HUES48 (cell line): ENCODE results near the gene ASTN2.
"Not testable (repeated sequence)": the region's sequence is repeated elsewhere in the genome, so short reads cannot be mapped to it uniquely, and the experiment has no call there.

Experiments used
- H3K27ac ChIP-seq: one replicate; pipeline ENCODE4 v1.7.0; 2013; ENCODE audit warnings: low read depth, low read length, inconsistent platforms
- H3K27me3 ChIP-seq: 2 replicates; pipeline ENCODE4 v1.6.1; 2013; ENCODE audit warnings: mild to moderate bottlenecking, low read length; ENCODE audit not compliant: control insufficient read depth, insufficient read depth
- H3K36me3 ChIP-seq: 2 replicates; pipeline ENCODE4 v1.6.1; 2013; ENCODE audit warnings: low read length; ENCODE audit not compliant: control insufficient read depth, insufficient read depth
- H3K4me1 ChIP-seq: 2 replicates; pipeline ENCODE4 v1.6.1; 2013; ENCODE audit warnings: mild to moderate bottlenecking, low read length; ENCODE audit not compliant: control insufficient read depth, insufficient read depth
- H3K4me3 ChIP-seq: 2 replicates; pipeline ENCODE4 v1.5.1; 2013; ENCODE audit warnings: mild to moderate bottlenecking, low read depth, low read length
- H3K9ac ChIP-seq: 2 replicates; pipeline ENCODE4 v1.6.1; 2013; ENCODE audit warnings: mild to moderate bottlenecking, low read depth, low read length, moderate library complexity
- H3K9me3 ChIP-seq: 2 replicates; pipeline ENCODE4 v1.6.1; 2013; ENCODE audit warnings: low read length; ENCODE audit not compliant: control insufficient read depth, insufficient read depth

ASTN2 gene

DNA sequence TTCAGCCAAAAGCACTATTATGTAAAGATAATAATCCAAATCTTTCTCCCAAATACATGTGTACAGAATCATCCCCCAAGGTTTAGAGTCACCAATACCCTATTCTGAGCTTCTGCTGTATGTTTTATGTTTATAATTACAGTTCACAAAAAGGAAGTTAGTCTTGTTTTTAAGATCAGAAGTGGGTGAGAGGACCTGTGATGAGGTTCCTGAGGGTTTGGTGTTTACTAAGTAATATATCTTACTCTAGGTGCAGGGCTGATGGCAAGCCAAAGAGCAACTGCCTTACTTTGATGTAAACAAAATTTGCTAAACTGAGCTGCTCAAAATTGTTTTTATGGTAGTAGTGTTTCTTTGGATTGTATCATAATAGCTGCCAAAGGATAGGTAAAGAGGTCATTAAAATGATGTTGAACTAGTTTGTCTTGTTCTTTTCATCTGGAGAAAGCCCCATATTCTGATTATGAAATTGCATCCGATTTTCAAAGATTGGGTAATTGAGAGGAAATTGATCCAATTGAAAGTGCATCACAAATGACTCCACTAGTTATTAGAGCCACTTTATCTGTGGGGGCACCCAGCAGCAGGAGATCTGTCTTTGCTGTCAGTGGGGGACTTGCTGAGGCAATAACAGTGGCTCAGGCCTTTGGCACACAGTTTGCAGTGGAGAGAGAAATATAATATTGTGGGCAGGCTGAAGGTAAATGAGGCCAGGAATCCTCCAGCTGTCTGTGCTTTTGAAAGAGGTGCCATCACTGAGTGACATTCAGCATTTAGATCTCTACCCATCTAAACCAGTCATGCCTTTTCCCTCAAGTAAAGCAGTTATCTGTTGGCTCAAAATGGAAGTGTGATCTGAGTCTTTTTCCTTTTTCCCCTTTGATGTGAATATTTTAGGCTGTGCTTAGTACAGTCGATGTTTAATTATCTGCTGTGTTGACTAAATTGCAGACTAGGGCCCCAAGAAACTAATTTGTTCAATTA, 713.7 kb downstream of the ASTN2 start:
- H3K9ac ChIP-seq: no peak overlapping the region
- no peak overlapping the region for H3K27ac ChIP-seq
- no peak overlapping the region for H3K4me3 ChIP-seq
- peaks cover 44% of the 10 kb centered on the region for H3K36me3 ChIP-seq
- H3K27me3 ChIP-seq: no peaks in the 10 kb centered on the region
- no peaks in the 10 kb centered on the region for H3K9me3 ChIP-seq
- peaks cover 8% of the 10 kb centered on the region for H3K4me1 ChIP-seq

DNA sequence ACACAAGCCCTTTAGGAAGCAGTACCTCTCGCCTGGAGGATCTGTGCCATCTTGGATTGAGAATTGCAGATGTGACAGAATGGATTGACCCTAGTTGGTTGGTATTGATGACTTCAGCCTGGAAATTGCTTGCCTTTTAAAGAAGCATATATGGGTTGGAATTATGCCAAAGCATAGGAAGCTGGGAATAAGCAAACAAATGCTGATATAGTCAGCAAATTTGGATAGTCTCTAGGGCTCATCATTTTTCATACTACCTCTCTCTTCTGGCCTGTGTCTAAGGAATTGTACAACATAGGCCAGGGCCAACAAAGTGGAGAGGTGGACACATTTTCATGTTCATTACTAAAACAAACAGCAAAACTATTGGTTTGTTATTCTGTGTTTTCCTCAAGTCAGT, 714.6 kb downstream of the ASTN2 start:
- Histone ChIP-seq H3K27ac (no peak overlapping the region), H3K27me3 (no peaks in the 10 kb centered on the region), H3K9ac (no peak overlapping the region), H3K4me1 (peaks cover 8% of the 10 kb centered on the region), H3K4me3 (no peak overlapping the region), H3K36me3 (peaks cover 44% of the 10 kb centered on the region), H3K9me3 (no peaks in the 10 kb centered on the region)

DNA sequence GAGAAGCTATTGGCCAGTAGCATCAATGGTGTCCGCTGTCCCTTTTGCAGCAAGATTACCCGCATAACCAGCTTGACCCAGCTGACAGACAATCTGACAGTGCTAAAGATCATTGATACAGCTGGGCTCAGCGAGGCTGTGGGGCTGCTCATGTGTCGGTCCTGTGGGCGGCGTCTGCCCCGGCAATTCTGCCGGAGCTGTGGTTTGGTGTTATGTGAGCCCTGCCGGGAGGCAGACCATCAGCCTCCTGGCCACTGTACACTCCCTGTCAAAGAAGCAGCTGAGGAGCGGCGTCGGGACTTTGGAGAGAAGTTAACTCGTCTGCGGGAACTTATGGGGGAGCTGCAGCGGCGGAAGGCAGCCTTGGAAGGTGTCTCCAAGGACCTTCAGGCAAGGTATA, 717.0 kb downstream of the ASTN2 start:
- Histone ChIP-seq H3K27ac (no peak overlapping the region), H3K9me3 (no peaks in the 10 kb centered on the region), H3K36me3 (peaks cover 44% of the 10 kb centered on the region), H3K4me3 (no peak overlapping the region), H3K4me1 (no peaks in the 10 kb centered on the region), H3K27me3 (no peaks in the 10 kb centered on the region), H3K9ac (no peak overlapping the region)

DNA sequence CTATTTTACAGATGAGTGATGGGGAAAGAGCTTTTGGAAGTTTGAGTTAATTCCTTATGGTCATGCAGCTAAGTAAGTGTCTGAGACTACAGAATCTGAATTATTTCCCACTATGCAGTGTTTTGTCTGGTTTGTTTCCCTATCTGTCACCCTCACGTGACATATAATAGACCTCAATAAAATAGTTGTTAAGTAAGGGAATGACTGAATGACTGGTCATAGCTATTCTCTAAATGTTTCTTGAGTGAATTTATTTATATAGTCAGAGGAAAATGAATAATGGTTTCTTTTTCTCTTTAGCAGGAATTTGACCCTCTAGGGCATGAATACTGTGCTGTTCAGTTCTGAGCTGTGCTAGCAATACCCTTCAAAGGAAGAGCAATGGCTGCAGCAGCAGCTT, 717.5 kb downstream of the ASTN2 start:
- Histone ChIP-seq H3K36me3 (peaks cover 44% of the 10 kb centered on the region), H3K27ac (no peak overlapping the region), H3K27me3 (no peaks in the 10 kb centered on the region), H3K4me3 (no peak overlapping the region), H3K9ac (no peak overlapping the region), H3K9me3 (no peaks in the 10 kb centered on the region), H3K4me1 (no peaks in the 10 kb centered on the region)

DNA sequence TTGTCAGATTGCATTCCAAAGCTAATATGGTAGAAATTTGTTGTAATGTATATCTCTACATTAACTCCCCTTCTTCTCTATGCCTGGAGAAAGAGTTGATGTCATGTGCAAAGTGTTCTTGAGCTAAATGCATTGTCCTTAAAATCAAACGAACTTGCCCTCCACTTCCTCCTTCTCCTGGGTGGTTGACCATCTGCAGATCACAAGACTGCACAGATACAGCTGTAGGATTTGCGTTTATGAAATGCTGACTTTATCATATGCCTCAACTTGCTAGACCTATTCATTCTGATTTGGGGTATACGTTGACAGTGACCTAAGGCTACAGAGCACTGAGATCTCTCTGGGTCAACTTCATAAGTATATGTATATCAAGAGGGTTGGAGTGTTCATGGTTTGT, 719.4 kb downstream of the ASTN2 start:
- no peaks in the 10 kb centered on the region; the same call in 1 of the 2 replicates for H3K4me1 ChIP-seq
- no peaks in the 10 kb centered on the region for H3K9me3 ChIP-seq
- no peak overlapping the region for H3K9ac ChIP-seq
- peaks cover 36% of the 10 kb centered on the region for H3K36me3 ChIP-seq
- no peak overlapping the region for H3K27ac ChIP-seq
- no peak overlapping the region for H3K4me3 ChIP-seq
- H3K27me3 ChIP-seq: no peaks in the 10 kb centered on the region

DNA sequence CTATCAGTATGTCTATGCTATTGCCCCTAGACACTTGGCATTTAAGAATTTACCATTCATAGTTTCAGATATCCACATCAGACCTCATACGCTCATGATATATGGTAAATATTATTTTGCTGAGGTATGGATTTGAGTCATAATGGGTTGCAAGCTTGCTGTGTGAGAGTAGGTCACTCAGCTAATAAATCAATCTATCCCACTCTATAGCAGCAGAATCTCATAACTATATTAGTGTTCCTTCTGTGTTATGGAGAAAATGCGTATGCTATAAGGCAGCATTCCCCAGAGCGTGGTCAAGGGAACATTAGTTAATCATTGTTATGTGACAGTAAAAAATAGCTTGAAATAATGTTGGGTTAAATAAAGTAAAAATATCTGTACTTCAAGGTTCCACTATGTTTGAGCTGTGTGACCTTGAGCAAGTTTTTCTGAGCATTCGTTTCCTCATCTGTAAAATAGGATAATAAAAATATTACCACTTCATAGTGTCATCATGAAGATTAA, 720.0 kb downstream of the ASTN2 start:
- H3K4me3 ChIP-seq: no peak overlapping the region
- no peak overlapping the region for H3K9ac ChIP-seq
- peaks cover 30% of the 10 kb centered on the region for H3K36me3 ChIP-seq
- H3K4me1 ChIP-seq: no peaks in the 10 kb centered on the region; the same call in 1 of the 2 replicates
- no peaks in the 10 kb centered on the region for H3K9me3 ChIP-seq
- H3K27ac ChIP-seq: no peak overlapping the region
- H3K27me3 ChIP-seq: no peaks in the 10 kb centered on the region

DNA sequence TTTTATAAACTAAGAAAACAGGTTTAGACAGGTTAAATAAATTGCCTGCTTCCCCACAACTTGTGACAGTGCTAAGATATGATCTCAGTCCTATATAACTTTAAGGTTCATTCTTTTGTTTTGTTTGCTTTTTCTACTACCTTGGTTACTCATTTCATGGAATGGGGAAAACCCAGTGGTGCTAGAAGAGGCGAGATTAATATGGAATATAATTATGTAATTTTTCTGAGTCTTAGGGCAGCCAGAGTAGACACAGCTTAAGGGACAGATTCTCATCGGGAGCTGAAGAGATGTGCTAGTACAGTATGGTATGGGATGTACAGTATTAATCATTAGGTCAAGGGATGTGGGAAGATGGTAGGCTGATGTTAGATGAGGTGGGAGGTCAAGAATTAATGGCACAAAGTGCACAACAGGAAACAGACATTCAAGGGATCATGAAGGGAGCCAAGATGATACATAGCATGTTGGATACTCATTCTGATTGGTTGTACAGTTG, 721.6 kb downstream of the ASTN2 start:
- Histone ChIP-seq H3K27ac (no peak overlapping the region), H3K4me1 (peaks cover 7% of the 10 kb centered on the region), H3K36me3 (peaks cover 14% of the 10 kb centered on the region), H3K27me3 (no peaks in the 10 kb centered on the region), H3K9ac (no peak overlapping the region), H3K4me3 (no peak overlapping the region), H3K9me3 (no peaks in the 10 kb centered on the region)

DNA sequence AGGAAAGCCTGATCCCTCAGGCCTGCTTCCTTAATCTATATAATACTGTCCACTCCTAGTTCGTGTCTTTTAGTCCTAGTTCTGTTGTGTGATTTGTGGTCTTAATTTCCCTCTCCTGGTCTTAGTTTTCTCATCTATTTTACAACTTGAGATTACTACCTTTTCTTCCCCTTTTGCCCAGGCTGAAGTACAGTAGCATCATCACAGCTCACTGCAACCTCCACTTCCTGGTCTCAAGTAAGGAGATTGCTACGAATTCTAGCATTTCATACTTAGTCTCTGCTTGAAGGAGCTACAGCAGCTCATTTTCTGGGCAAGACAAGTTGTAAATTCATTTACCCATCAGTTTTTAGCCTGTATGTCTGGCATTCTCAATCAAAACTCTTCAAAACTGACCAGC, 722.2 kb downstream of the ASTN2 start:
- Histone ChIP-seq H3K4me3 (no peak overlapping the region), H3K27me3 (no peaks in the 10 kb centered on the region), H3K4me1 (peaks cover 14% of the 10 kb centered on the region), H3K36me3 (peaks cover 7% of the 10 kb centered on the region), H3K27ac (no peak overlapping the region), H3K9ac (no peak overlapping the region), H3K9me3 (no peaks in the 10 kb centered on the region)

DNA sequence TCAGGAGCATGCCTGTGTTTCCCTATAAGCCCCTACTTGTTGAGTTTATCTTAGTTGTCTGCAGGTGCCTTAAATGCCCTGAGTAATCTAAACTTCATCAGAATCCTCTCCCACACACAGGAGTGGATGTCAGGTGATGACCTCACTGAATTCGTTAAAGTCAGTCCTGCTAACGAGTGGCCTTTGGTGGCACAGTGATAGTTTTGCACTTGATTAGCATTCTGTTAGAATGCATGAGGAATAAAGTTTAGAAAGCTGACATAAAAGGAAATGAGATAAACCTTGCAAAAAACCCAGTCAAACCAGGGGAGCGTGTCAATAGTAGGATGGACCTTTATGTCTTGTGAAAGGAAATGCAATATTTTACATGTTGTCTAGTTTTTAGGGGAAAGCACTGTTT, 723.2 kb downstream of the ASTN2 start:
- Histone ChIP-seq H3K4me3 (no peak overlapping the region), H3K36me3 (no peaks in the 10 kb centered on the region), H3K4me1 (peaks cover 14% of the 10 kb centered on the region), H3K27me3 (no peaks in the 10 kb centered on the region), H3K27ac (no peak overlapping the region), H3K9me3 (no peaks in the 10 kb centered on the region), H3K9ac (no peak overlapping the region)

DNA sequence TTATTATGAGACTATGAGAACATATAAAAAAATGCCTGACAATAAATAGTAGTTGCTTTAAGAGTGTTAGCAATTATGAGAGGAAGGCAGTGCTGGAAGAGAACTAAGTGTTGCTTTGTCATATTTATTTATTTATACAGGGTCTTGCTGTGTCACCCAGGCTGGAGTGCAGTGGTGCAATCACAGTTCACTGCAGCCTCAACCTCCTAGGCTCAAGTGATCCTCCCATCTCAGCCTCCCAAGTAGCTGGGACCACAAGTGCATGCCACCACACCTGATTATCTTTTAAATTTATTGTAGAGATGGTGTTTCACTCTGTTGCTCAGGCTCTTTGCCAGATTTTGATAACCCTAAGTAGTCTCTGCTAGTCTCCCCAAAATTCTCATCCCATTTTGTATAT, 724.1 kb downstream of the ASTN2 start:
- not testable (repeated sequence) for H3K9me3 ChIP-seq, H3K36me3 ChIP-seq, H3K9ac ChIP-seq, H3K27me3 ChIP-seq, H3K27ac ChIP-seq, H3K4me3 ChIP-seq
- peaks cover 14% of the 10 kb centered on the region for H3K4me1 ChIP-seq

DNA sequence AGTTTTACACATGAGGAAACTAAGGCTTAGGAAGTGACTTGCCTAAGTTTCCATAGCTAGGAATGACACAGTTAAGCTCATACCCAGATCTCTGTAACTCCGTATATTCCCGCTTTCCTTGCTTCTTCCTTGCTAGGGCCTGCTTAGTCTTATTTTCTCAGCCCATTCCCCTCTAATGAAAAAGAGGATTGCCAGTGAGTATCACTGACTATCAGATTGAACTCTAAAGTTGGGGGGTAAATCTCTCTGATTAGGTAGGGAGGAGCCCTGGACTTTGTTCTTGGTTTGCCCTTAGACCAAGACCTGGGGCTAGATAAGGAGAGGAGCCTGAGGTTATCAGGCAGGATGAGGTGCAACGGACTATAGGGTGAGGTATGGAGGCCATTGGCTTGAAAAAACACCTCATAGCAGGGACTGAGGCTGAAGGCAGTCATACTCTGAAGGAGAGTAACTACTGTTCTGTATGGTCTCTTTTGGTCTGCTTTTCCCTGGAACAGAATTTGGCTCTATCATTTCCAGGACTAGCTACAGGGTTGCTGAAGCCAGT, 725.3 kb downstream of the ASTN2 start:
- Histone ChIP-seq H3K36me3 (no peaks in the 10 kb centered on the region; the same call in 1 of the 2 replicates), H3K27ac (no peak overlapping the region), H3K9me3 (no peaks in the 10 kb centered on the region), H3K4me1 (peaks cover 14% of the 10 kb centered on the region), H3K9ac (no peak overlapping the region), H3K27me3 (no peaks in the 10 kb centered on the region), H3K4me3 (no peak overlapping the region)
